Frontal cortex (tissue), 4 donors: ENCODE measurements around the gene AP3D1. TPM values are rescaled to one million over a fixed set of nuclear protein-coding genes. Genes with fewer than 3 reads are reported as not detected.
A peak's percentile ranks its signal among the peaks of the same experiment; 100 is the strongest.

Experiments
- DNase-seq, 2 donors: peaks; one replicate each; pipeline ENCODE4 v3.0.0; 2012; ENCODE audit warnings: low spot score in 2 of 2
- FAIRE-seq: peaks from 2 replicates; lab custom pipeline; 2012; peaks lifted over from hg19 to GRCh38; lab: Jason Lieb, UNC
- total RNA-seq: library from RNA; depleted of rRNA; stranded (reverse); fragments of >200 nt; gene quantifications from one replicate; pipeline ENCODE4 v1.2.3, GENCODE V29; 2014
- donor health status: control.
- donor health status: control.
- donor health status: control.

The AP3D1 gene
- total RNA-seq, 1 donor from 2014 or later, result 58.3 TPM

GRCh38 chr19:2184422-2184975 lies 33.1 kb upstream of the AP3D1 start:
- no peak for FAIRE-seq

DNA sequence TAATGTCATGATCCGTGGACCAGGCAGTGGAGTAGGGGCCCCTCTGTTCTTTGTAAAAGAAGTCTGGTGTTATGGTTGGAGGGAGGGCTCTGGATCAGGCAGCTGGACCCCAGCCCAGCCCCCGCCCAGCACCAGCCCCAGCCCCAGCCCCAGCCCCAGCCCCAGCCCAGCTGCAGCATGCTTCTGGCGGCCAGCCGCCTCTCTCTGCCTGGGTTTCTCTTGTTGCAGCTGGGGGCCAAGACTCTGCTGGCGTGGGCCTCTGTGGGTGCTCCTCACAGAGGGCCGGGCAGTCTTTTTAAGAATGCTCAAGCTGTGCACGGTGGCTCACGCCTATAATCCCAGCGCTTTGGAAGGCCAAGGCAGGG lies 30.2 kb upstream of the AP3D1 start:
- no peak for FAIRE-seq
- DNase-seq, result no peak

More at GRCh38 chr19:2184422-2184975, 33.1 kb upstream of the AP3D1 start:
- no peak for DNase-seq

DNA sequence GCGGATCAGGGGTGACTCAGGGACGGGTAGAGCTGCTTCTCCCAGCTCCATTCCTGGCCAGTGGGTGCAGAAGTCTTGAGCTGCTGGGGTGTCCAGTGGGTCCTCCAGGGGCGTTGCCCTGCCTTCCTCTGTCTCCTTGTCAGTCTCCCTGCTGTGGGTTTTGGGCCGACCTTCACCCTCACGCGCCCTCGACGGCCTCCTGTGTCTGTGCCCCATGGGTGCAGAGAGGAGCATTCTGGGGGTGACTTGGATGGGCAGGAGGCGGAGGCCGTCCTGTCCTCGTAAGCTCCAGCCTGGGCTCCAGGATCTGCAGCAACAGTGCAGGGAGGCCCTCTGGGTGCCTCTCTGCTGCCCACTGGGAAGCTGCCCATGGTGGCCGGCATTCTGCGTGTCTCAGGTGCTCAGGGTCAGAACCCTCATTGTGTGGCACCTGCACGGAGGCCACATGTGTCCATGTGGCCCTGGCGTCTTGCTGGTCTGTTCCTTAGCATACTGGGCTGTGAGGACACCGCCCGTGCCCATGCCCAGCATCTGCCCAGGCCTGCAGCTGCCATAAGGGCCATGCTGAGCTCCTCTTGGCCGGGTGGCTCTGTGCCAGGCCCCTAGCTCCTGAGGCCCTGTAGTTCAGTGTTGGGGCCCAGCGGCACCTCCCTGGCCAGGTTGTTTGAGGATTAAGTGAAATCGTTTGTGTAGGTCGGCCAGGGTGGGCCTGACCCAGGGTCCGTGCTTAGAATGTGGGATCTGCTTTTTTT lies 29.7 kb upstream of the AP3D1 start:
- no peak for FAIRE-seq
- DNase-seq, result no peak

DNA sequence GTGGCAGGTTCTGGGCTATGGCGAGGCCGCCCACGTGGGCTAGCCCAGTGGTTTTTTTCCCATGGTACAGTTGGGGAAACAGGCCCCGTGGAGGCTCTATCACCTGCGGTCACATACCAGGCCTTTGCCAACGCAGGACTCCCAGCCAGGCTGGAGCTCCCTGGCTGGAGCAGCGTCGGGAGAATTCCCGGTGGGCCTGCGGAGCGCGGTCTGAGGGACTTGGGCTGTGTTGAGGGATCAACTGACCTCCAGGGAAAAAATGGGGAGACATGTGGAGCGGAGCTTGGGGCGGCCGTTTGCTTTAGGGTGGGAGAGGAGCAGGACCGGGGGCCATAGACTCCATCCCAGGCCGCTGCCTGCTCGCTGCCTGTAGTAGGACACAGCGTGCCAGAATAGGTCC lies 28.7 kb upstream of the AP3D1 start:
- no peak for FAIRE-seq

DNA sequence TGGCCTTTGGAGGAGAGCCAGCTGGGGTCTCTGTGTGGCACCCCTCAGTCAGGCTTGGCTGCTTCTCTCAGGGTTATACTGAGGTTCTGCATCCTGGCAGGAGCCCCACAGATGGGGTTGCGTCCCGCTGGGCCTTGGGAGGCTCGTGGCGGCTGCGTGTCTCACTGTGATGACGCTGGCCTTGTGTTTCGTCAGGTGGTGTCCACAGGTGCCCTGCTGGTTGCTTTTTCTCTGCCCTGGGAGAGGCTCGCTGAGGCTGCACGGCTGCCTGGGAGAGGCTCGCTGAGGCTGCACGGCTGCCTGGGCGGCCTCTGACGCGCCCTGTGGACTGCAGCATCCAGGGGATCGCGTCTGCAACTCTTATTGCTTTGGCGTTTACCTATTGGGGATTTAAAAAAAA lies 27.7 kb upstream of the AP3D1 start:
- no peak for FAIRE-seq

More for the DNA sequence above, 28.7 kb upstream of the AP3D1 start:
- DNase-seq, result no peak

GRCh38 chr19:2176337-2176994 lies 25.1 kb upstream of the AP3D1 start:
- DNase-seq (no peak), FAIRE-seq (no peak)

More for the DNA sequence above, 27.7 kb upstream of the AP3D1 start:
- DNase-seq, result no peak

DNA sequence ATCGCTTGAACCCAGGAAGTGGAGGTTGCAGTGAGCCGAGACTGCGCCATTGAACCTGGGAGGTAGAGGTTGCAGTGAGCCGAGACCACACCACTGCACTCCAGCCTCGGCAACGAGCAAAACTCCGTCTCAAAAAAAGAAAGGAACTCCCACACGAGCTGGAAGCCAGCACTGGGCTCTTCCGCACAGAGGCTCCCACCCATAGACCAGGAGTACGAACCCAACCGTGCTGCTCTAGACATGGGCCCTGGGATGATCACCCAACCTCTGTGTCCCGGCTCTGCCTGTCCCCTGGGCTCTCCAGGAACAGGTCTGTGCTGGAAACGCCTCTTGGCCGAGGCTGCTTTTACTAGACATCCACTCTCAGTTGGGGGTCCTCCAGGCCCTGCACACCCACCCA lies 24.4 kb upstream of the AP3D1 start:
- DNase-seq, result no peak
- FAIRE-seq, result no peak

GRCh38 chr19:2173767-2174577 lies 22.6 kb upstream of the AP3D1 start:
- FAIRE-seq, result no peak
- no peak for DNase-seq

- no peak for FAIRE-seq
- DNase-seq, result no peak
These were observed 22.0 kb upstream of the AP3D1 start for GRCh38 chr19:2173388-2173766.

DNA sequence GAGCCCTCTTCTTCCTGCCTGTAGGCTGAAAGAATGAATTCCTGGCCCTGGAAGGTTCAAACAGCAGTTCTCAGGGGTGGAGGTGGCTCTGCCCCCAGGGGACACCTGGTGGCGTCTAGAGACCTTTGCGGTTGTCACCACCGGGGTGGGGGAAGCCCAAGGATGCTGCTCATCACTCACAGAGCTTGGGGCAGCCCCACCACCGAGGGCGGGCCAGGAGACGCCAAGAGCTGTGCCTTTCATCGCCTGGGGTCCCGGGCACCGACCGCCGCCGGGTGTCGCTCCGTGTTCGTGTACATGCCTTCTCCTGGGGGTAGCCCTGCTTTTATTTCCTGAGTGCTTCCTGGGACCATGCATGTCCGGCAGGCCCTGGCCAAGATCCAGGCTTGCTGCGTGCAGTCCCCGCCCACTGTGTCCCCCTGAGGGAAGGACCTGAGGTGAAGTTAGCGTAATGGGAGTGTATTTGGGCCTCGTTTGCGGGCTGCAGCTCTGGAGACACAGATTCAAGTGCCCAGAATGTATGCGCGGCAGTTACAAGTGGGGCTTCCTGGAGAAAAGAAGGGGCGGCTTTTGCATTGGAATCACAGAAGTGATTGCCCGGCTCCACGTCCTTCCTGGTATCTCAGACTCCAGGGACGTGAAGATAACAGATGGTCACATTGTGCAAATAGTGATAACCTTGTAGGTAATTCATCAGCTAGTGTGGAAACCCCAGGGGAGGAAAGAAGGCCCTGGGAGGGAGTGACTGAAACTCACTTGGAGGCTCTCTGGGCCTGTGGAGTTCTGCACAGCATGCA lies 20.2 kb upstream of the AP3D1 start:
- no peak for DNase-seq
- FAIRE-seq, result no peak

- FAIRE-seq (no peak), DNase-seq (no peak)
These were observed 19.6 kb upstream of the AP3D1 start for GRCh38 chr19:2170987-2171348.

DNA sequence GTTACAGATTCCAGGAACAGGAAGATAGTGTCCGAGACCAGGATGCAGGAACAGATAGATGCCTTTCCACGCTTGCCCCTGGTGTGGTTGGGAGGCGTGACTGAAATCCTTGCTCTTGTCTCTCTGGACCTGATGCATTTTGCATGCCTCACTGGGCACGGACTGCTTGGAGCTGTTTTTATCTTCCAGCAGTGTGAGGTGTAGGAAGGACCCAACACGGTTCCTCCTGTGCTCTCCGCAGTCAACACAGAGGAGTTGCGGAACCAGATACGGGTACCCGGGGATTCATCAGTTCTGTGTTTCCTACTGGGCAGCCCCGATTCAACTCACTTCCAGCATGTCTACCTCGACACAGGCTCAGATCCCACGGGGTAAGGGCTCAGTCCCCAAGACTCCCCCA lies 18.9 kb upstream of the AP3D1 start:
- FAIRE-seq (no peak), DNase-seq (no peak)

DNA sequence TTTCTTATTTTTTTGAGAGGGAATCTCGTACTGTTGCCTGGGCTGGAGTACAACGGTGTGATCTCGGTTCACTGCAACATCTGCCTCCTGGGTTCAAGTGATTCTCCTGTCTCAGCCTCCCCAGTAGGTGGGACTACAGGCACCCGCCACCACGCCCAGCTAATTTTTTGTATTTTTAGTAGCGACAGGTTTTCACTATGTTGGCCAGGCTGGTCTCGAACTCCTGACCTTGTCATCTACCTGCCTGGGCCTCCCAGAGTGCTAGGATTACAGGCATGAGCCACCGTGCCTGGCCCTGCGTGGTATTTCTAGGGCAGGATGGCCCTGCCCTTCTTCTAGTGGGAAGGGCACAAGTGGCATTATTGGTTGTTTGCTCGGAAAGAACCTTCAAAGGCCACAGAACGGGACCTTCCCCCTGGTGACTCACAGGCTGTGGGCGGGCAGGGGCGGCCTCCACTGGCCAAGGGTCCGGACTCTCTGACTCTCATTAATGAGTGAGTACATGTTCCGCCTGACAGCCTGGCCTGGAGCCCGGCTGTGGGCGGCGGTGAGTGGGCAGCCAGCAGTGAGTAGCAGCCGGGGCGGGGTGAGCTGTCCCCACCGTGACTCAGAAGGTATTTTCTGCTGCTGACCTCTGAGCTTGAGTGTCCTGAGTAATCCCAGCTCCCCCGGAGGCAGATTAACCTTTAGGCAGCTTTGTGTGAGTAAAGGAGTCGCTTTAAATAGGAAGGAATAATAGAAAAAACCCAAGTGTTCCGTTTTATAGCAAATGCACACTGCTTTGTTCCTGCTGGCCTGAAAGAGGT lies 17.5 kb upstream of the AP3D1 start:
- FAIRE-seq, result peak; percentile 44
- peak; percentile 76 to 88 for DNase-seq

DNA sequence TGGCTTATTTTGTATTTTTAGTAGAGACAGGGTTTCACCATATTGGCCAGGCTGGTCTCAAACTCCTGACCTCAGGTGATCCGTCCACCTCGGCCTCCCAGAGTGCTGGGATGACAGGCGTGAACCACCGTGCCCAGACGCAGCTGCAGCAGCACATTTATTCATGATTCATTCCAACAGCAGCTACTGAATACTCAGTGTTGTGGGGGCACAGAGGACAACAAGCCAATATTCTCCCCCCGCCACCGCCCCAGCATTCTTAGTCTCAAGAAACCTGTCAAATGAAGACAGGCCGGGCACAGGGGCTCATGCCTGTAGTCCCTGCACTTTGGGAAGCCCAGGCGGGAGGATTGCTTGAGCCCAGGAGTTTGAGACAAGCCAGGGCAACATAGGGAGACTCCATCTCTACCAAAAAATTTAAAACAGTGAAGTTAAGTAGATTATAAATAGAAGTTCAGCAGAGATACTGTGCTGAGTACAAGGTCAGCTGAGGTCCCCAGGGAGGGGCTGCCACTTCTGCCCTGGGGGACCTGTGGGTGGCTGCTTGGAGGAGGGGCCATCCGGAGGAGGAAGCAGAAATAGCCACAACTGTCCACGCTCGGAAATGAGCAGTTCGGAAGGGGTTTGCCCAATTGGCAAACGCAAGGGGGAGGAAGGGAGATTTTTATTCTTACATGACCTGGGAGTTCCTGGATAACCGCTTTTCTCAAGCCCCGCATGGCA lies 16.7 kb upstream of the AP3D1 start:
- FAIRE-seq, result no peak
- DNase-seq, result no peak

GRCh38 chr19:2166741-2167738 lies 15.7 kb upstream of the AP3D1 start:
- DNase-seq, result no peak

DNA sequence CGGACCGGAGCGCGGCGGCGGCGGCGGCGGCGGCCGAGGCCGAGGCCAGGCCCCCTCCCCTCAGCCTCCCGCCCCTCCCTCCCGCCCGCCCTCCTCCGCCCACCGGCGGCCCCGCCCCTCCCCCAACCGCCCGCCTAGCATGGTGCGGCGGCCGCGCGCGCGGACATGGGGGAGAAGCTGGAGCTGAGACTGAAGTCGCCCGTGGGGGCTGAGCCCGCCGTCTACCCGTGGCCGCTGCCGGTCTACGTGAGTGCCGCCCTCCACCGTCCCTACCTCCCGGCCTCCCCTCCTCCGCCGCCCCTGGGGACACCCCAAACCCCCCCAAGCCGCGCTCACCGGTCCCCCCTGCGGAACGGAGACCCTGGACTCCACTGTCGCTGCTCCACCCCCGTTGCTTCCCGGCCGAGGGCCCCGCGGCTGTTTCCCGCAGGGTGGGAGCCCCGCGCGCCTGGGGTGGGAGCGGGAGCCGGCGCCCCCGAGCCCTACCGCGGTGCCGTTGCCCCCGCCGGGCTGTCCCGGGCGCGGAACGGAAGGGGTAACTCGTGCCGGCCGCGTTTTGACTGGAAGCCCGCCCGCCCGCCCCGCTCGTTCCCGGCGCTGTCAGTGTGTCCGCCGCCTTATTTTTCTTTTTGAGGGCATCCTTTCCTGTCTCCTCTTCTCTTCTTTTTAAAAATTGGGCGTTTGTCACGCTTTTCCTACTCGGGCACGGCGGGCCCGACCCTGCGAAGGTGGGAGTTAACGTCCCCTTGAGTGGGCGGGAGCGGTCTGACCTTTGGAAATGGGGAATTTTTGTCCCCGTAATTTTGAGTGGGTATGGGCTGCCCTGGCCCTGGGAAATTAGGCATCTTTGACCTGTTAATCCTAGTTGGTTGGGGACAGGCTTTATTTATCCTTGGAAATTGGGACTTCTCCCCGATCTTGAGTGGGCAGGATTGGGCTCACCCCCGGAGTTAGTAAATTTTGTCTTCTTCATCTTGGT lies 12.9 kb upstream of the AP3D1 start:
- no peak for FAIRE-seq
- no peak for DNase-seq

More at GRCh38 chr19:2166741-2167738, 15.7 kb upstream of the AP3D1 start:
- FAIRE-seq, result no peak
